Lower lobe of right lung (tissue), 2 donors: ENCODE measurements around the gene NCF2. TPM values are rescaled to one million over a fixed set of nuclear protein-coding genes. Genes with fewer than 3 reads are reported as not detected.

ENCODE experiments used
- ATAC-seq, 2 donors: fragments of 200-7000 bp; cut with Tn5 transposase; one replicate each; pipeline ENCODE4 v1.9.1; 2020 to 2022; ENCODE audit warnings: mild to moderate bottlenecking in 2 of 2, moderate library complexity in 2 of 2
- DNase-seq: peaks from one replicate; pipeline ENCODE4 v3.0.0-alpha.2; 2020
- H3K27ac ChIP-seq: fragments of 200-600 bp; one replicate; pipeline ENCODE4 v1.8.0; 2022
- H3K27me3 ChIP-seq: fragments of 200-600 bp; one replicate; pipeline ENCODE4 v1.8.0; 2022; ENCODE audit warnings: low read depth
- H3K36me3 ChIP-seq: fragments of 200-600 bp; one replicate; pipeline ENCODE4 v1.8.0; 2022; ENCODE audit warnings: mild to moderate bottlenecking
- H3K4me1 ChIP-seq: fragments of 200-600 bp; one replicate; pipeline ENCODE4 v1.8.0; 2022
- H3K4me3 ChIP-seq: fragments of 200-600 bp; one replicate; pipeline ENCODE4 v1.8.0; 2022; ENCODE audit warnings: mild to moderate bottlenecking
- H3K9me3 ChIP-seq: fragments of 200-600 bp; one replicate; pipeline ENCODE4 v1.8.0; 2022
- CTCF ChIP-seq: fragments of 200-600 bp; IDR thresholded peaks from one replicate; pipeline ENCODE4 v1.8.0; 2022; ENCODE audit warnings: antibody characterized with exemption, mild to moderate bottlenecking
- intact Hi-C: fragments of 100-400 bp; cut with DNase I; formaldehyde crosslinking; loops from one replicate; pipeline ENCODE4 v1.11.0; 2022
- total RNA-seq: library from RNA; stranded (reverse); fragmentation: NEBNext Ultra II Directional; extraction: Animal tissue kit (Norgen Biotek cat#: 25700); gene quantifications from one replicate; pipeline ENCODE4 v1.2.1, GENCODE V29; 2021
- donor health status: DM: no; HTN: yes; CAD: no; lungs with severe emphysema.

Gene NCF2
- total RNA-seq, 1 donor from 2014 or later = 211 TPM

GRCh38 chr1:183588827-183589226, 1.4 kb downstream of the NCF2 start:
- no peak for TF ChIP-seq CTCF
- peak overlapping the region; percentile 52 for H3K4me3 ChIP-seq
- peak; percentile 33 to 42 for ATAC-seq

GRCh38 chr1:183586926-183587325, 3.3 kb downstream of the NCF2 start:
- no peak for TF ChIP-seq CTCF
- Histone ChIP-seq H3K4me3 (peak overlapping the region; percentile 52), H3K27me3 (no peaks in the 10 kb centered on the region), H3K4me1 (peaks cover 32% of the 10 kb centered on the region), H3K36me3 (peaks cover 6% of the 10 kb centered on the region), H3K9me3 (no peaks in the 10 kb centered on the region), H3K27ac (no peak overlapping the region)
- ATAC-seq (no peak), DNase-seq (no peak)
- intact Hi-C loops = no loop called here

More at GRCh38 chr1:183588827-183589226, 1.4 kb downstream of the NCF2 start:
- intact Hi-C loops = no loop called here
- H3K27ac ChIP-seq = peak overlapping the region; percentile 77
- H3K9me3 ChIP-seq = no peaks in the 10 kb centered on the region
- H3K27me3 ChIP-seq = no peaks in the 10 kb centered on the region
- peaks cover 13% of the 10 kb centered on the region for H3K4me1 ChIP-seq
- no peaks in the 10 kb centered on the region for H3K36me3 ChIP-seq
- no peak for DNase-seq

- Histone ChIP-seq H3K4me1 (peaks cover 37% of the 10 kb centered on the region), H3K4me3 (peak overlapping the region; percentile 52), H3K36me3 (peaks cover 8% of the 10 kb centered on the region), H3K27me3 (no peaks in the 10 kb centered on the region), H3K27ac (no peak overlapping the region), H3K9me3 (no peaks in the 10 kb centered on the region)
- intact Hi-C loops = no loop called here
- ATAC-seq = no peak
- no peak for DNase-seq
- TF ChIP-seq CTCF = no peak
Observed at GRCh38 chr1:183586455-183586854, 3.8 kb downstream of the NCF2 start.

- no peaks in the 10 kb centered on the region for H3K27me3 ChIP-seq
- no peak overlapping the region for H3K4me3 ChIP-seq
- H3K9me3 ChIP-seq = no peaks in the 10 kb centered on the region
- no peak overlapping the region for H3K27ac ChIP-seq
- DNase-seq (no peak), ATAC-seq (no peak)
- peaks cover 8% of the 10 kb centered on the region for H3K36me3 ChIP-seq
- H3K4me1 ChIP-seq = peaks cover 45% of the 10 kb centered on the region
- TF ChIP-seq CTCF = no peak
- intact Hi-C loops = no loop called here
Observed at GRCh38 chr1:183585038-183585437, 5.2 kb downstream of the NCF2 start.

GRCh38 chr1:183584147-183584546, 6.1 kb downstream of the NCF2 start:
- peak in 1 of 2 donors; percentile 45 for ATAC-seq
- TF ChIP-seq CTCF = no peak
- Histone ChIP-seq H3K27me3 (no peaks in the 10 kb centered on the region), H3K9me3 (no peaks in the 10 kb centered on the region), H3K36me3 (peaks cover 8% of the 10 kb centered on the region), H3K4me1 (peaks cover 51% of the 10 kb centered on the region), H3K4me3 (no peak overlapping the region), H3K27ac (peak overlapping the region; percentile 43)
- DNase-seq = no peak
- intact Hi-C loops = no loop called here

GRCh38 chr1:183583466-183583865, 6.8 kb downstream of the NCF2 start:
- Histone ChIP-seq H3K36me3 (peaks cover 8% of the 10 kb centered on the region), H3K9me3 (no peaks in the 10 kb centered on the region), H3K4me1 (peaks cover 53% of the 10 kb centered on the region), H3K27me3 (no peaks in the 10 kb centered on the region), H3K27ac (peak overlapping the region; percentile 43), H3K4me3 (no peak overlapping the region)
- DNase-seq (peak; percentile 78), ATAC-seq (peak; percentile 71 to 84)
- no peak for TF ChIP-seq CTCF
- intact Hi-C loops = no loop called here
